AG09319 (cell line): ENCODE measurements around the gene SLC8A3.

Experiments used
- DNase-seq: peaks from one replicate; pipeline ENCODE4 v3.0.0-alpha.2; 2010; ENCODE audit warnings: low read depth; ENCODE audit errors: extremely low read depth
- TF ChIP-seq, protein P1 (sequence below): IDR thresholded peaks from 2 replicates; pipeline ENCODE4 v1.5.1; 2011; ENCODE audit warnings: low read depth, mild to moderate bottlenecking, inconsistent platforms, low read length, moderate library complexity

The SLC8A3 gene

DNA sequence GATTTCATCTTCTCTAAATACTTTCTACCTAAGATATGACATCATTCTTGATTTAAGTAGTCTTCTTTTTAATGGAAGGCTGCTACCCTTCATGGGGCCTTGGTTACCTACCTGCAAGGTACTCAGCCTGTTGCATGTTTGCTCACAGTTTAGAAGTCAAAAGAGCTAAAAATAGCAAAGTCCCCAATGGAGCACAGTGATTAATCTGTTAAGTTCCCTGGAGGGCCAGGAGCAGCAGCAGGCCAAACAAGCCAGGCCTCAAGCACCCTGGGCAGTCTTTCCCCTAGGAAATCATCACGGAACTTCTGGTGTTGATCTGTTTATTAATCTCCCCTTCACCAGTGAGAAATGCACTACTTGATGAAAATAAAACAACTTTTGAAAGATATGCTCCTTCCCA is 24.0 kb upstream of the SLC8A3 start:
- TF ChIP-seq, protein P1, sequence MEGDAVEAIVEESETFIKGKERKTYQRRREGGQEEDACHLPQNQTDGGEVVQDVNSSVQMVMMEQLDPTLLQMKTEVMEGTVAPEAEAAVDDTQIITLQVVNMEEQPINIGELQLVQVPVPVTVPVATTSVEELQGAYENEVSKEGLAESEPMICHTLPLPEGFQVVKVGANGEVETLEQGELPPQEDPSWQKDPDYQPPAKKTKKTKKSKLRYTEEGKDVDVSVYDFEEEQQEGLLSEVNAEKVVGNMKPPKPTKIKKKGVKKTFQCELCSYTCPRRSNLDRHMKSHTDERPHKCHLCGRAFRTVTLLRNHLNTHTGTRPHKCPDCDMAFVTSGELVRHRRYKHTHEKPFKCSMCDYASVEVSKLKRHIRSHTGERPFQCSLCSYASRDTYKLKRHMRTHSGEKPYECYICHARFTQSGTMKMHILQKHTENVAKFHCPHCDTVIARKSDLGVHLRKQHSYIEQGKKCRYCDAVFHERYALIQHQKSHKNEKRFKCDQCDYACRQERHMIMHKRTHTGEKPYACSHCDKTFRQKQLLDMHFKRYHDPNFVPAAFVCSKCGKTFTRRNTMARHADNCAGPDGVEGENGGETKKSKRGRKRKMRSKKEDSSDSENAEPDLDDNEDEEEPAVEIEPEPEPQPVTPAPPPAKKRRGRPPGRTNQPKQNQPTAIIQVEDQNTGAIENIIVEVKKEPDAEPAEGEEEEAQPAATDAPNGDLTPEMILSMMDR, result no peak
- DNase-seq, result no peak

DNA sequence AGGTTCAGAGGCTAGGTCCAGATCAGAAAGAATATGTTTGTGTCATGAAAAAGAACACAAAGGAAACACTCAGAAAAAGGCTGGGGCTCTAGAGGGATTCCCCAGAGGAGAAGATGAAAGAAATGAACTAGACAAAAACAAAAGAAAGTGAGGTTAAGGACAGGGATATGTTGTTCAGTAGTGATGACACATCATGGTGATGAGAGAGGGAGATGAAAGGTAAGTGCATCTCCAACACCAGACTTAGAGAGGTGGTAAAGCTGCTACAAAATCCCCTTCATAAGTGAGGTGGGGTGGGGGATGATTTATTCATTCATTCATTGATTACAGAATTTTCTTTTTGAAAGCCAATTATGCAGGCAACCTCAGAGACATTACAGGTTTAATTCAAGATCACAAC is 19.6 kb upstream of the SLC8A3 start:
- TF ChIP-seq, protein P1, result no peak
- DNase-seq, result no peak

DNA sequence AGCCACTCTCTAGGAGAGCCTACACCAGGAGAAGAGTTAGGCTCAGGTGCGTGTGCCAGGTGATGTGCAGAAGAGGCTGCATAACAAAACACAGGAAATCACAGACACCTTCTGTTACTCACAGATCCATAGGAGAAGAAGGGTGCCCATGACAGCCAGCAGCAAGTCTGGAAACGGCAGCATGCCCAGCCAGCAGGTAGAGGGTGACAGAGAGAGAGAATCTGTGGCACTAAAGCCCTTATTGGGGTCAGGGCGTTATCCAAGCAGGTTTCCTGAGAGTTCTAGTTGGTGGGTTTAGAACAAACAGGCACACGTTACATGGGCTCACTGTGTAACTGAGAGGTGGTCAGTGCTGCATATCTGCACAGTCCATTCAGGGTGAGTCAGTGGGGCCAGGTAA is 14.9 kb upstream of the SLC8A3 start:
- TF ChIP-seq, protein P1, result no peak

DNA sequence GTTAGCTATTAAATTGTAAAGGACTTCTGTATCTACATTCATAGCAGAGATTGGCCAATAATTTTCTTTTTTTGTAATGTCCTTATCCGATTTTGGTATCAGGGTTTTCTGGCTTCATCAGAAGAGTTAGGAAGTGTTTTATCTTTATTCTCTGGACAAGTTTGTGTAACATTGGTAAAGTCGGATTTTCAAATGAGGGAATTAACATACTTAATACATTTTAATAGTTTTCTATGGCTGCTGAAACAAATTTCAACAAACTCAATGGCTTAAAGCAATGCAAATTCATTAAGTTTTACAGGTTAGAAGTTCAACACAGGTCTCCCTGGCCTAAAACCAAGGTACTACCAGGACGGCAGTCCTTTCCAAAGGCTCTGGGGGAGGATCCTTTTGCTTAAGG is 13.2 kb upstream of the SLC8A3 start:
- no peak for DNase-seq
- TF ChIP-seq, protein P1, result no peak

More for the DNA sequence above, 14.9 kb upstream of the SLC8A3 start:
- DNase-seq, result no peak

DNA sequence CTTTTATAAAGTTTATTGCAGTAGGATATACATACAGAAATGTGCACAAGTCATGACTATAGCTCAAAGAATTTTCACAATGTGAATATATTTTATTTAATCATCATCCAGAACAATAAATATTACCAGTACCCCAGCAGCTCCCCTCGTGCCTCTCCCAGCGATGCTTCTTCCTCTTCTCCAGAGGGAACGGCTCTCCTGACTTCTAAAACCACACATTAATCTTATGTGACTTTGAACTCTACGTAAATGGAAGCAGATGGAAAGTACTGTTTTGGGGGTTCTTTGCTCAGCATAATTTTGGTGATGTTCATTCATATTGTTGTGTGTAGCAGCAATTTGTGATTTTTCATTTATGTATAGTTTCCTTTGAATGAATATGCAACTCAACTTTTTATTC is 4.6 kb upstream of the SLC8A3 start:
- no peak for DNase-seq
- TF ChIP-seq, protein P1, result no peak

DNA sequence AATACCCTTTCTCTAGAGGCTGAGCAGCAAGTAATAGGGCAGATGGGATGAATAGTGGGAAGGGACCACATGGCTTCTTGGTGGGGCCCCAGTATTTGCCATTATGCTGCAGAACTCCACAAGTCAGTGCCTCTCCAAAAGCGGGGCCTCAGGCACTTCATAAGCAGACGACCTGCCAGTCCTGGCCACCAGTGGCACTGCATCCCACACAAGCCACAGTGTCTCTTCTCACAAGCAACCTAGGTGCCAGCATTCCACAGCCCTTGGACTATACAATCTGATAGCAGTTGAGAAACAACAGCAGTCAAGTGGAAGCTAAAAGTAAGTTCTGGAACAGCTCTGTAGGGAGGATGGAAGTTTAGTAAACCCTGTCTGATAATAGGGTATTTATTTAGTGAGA is 4.2 kb upstream of the SLC8A3 start:
- TF ChIP-seq, protein P1, result no peak
- no peak for DNase-seq

DNA sequence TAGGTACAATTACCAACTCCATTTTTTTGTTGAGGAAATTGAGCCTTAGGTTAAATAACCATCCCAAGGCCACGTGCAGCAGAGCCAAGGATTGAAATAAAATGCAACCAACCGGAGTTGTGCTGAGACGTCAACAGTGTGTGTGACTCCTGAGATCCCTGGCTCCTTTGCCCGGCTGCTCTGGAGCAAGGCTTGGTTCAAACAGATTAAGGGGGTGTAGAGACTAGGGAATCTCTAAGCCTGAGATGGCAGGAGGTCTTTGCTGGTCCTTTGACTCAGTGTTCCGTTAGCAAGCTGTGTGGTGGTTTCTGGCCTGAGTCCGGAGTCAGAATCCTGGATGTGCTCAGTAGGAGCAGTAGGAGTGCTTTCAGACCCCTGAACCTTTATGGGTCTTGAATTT is 1.4 kb upstream of the SLC8A3 start:
- TF ChIP-seq, protein P1, result no peak
- no peak for DNase-seq
